ENCODE data around the gene ZNF446. TPM values are rescaled to one million over a fixed set of nuclear protein-coding genes. Genes with fewer than 3 reads are reported as not detected.
A peak's percentile ranks its signal among the peaks of the same experiment; 100 is the strongest.

ZNF446 gene
- total and polyA plus RNA-seq, 9 of the 15 experiments (the other 6 are each of a cell fraction or from before 2014, with no cell fraction given) = 0.07 to 4.8 (median 1.2) TPM

DNA sequence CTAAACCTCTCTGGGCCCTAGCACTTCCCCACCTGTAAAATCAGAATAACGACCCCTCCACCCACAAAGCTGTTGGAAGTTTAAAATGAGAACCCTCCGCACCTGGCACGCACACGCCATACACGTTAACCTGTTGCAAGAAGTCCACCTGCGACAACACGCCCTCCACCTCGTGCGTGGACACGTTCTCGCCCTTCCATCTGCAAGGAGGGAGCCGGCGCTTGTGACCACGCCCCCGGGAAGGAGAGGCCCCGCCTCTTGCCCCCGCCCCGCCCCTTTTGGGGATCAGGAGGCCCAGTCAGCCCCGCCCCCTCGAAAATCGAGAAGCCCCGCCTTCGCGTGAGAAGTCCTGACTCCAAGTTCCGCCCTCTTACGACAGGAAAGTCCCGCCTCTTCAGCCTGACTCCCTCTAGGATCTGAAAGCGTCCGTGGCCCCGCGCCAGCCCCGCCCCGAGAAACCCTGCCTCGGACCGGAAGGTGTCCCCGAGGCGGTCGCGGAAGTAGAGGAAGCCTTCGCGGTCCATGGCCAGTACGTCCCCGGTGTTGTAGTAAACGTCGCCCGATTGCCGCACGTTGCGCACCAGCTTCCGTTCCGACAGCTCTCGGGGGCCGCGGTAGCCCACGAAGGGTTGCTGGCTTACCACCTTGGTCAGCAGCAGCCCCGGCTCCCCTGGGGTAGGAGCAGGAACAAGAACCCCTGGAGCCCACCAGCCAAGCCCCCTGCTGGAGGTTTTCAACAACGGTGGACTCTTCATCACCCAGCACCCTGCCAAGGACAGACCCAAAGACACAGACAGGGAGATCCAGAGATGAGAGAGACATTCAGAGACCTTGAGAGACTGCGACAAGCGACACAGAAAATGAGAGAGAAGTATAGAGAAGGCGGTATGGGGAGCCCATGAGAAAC is 23.1 kb downstream of the ZNF446 start (continued):
- TF ChIP-seq, protein P1, sequence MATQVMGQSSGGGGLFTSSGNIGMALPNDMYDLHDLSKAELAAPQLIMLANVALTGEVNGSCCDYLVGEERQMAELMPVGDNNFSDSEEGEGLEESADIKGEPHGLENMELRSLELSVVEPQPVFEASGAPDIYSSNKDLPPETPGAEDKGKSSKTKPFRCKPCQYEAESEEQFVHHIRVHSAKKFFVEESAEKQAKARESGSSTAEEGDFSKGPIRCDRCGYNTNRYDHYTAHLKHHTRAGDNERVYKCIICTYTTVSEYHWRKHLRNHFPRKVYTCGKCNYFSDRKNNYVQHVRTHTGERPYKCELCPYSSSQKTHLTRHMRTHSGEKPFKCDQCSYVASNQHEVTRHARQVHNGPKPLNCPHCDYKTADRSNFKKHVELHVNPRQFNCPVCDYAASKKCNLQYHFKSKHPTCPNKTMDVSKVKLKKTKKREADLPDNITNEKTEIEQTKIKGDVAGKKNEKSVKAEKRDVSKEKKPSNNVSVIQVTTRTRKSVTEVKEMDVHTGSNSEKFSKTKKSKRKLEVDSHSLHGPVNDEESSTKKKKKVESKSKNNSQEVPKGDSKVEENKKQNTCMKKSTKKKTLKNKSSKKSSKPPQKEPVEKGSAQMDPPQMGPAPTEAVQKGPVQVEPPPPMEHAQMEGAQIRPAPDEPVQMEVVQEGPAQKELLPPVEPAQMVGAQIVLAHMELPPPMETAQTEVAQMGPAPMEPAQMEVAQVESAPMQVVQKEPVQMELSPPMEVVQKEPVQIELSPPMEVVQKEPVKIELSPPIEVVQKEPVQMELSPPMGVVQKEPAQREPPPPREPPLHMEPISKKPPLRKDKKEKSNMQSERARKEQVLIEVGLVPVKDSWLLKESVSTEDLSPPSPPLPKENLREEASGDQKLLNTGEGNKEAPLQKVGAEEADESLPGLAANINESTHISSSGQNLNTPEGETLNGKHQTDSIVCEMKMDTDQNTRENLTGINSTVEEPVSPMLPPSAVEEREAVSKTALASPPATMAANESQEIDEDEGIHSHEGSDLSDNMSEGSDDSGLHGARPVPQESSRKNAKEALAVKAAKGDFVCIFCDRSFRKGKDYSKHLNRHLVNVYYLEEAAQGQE (IDR thresholded peaks at IDR 0.05; ENCODE audit: borderline replicate concordance) = peak; percentile 37; the same call in 1 of the 2 replicates
- TF ChIP-seq, protein P1 (CRISPR knock-in tag; IDR thresholded peaks at IDR 0.05; ENCODE audit: low read depth) = peak; percentile 78; the same call in 1 of the 2 replicates
- no peak for TF ChIP-seq CAMTA2 (CRISPR knock-in tag; conservative IDR thresholded peaks at IDR 0.05)
- TF ChIP-seq MEIS2 (IDR thresholded peaks at IDR 0.05; ENCODE audit: partially characterized antibody) = peak; percentile 45
- TF ChIP-seq HNRNPH1 (optimal IDR thresholded peaks at IDR 0.05; ENCODE audit: low read depth, low read length) = no peak
- peak; percentile 87 for TF ChIP-seq TAF9B (IDR thresholded peaks at IDR 0.05; ENCODE audit: partially characterized antibody)
- TF ChIP-seq RBM15 (IDR thresholded peaks at IDR 0.05; ENCODE audit: insufficient read depth, low read length) = no peak
- peak; percentile 67; the same call in 1 of the 2 replicates for TF ChIP-seq ZBED1 (IDR thresholded peaks at IDR 0.05)
- TF ChIP-seq POLR2B (IDR thresholded peaks at IDR 0.05; ENCODE audit: low read depth, partially characterized antibody) = peak; percentile 64
- TF ChIP-seq RBM14 (IDR thresholded peaks at IDR 0.05; ENCODE audit: borderline replicate concordance, insufficient read depth, low read depth, low read length) = no peak
- no peak for TF ChIP-seq HNRNPL (IDR thresholded peaks at IDR 0.05; ENCODE audit: low read depth, low read length)
- peak; percentile 81 for TF ChIP-seq SUPT5H (IDR thresholded peaks at IDR 0.05)
- no peak; the same call in 1 of the 2 replicates for TF ChIP-seq MYNN (IDR thresholded peaks at IDR 0.05)
- no peak for TF ChIP-seq MYNN (CRISPR knock-in tag; IDR thresholded peaks at IDR 0.05)
- no peak for TF ChIP-seq MECOM (CRISPR knock-in tag; IDR thresholded peaks at IDR 0.05)
- TF ChIP-seq HMG20A (CRISPR knock-in tag; conservative IDR thresholded peaks at IDR 0.05) = no peak
- TF ChIP-seq RBBP5 (IDR thresholded peaks at IDR 0.05; ENCODE audit: borderline replicate concordance, insufficient read depth, low read length, poor library complexity, severe bottlenecking) = peak; percentile 72
- no peak for TF ChIP-seq BACH1 (tag; IDR thresholded peaks at IDR 0.05)
